SK-N-SH (cell line): ENCODE data around the gene ATP6V1F. TPM values are rescaled to one million over a fixed set of nuclear protein-coding genes. Genes with fewer than 3 reads are reported as not detected.

Source experiments
- CTCF ChIA-PET: fragments of 300-600, 350-600 bp; formaldehyde crosslinking; extraction: SDS; loops from one replicate; lab custom pipeline; 2021; lab: Yijun Ruan, JAX
- POLR2A ChIA-PET: fragments of 350-600 bp; sonication (Branson Sonifier 250); formaldehyde crosslinking; extraction: SDS; loops from one replicate; lab custom pipeline; 2020; ENCODE audit warnings: antibody characterized with exemption, inconsistent platforms; lab: Yijun Ruan, JAX
- DNase-seq: peaks from one replicate; pipeline ENCODE4 v3.0.0; 2012
- H2AFZ ChIP-seq: fragments of 200-600 bp; sonication (generic); 2 replicates; pipeline ENCODE4 v1.8.1; 2016; ENCODE audit warnings: antibody characterized with exemption, mild to moderate bottlenecking, low read depth
- H3F3A ChIP-seq: fragments of 200-600 bp; sonication (generic); replicated peaks from 2 replicates; pipeline ENCODE3; 2016; ENCODE audit warnings: antibody characterized with exemption, mild to moderate bottlenecking; ENCODE audit not compliant: insufficient read depth
- H3K27ac ChIP-seq, 2 experiments: fragments of 200-500 bp in 1 of 2; fragments of 200-600 bp in 1 of 2; sonication (Bioruptor generic) in 1 of 2; sonication (generic), shearing (Covaris generic) in 1 of 2; 2 replicates each; pipeline versions ENCODE4 v1.5.1 to v1.6.1; 2014 to 2016; ENCODE audit warnings: low read depth in 2 of 2, inconsistent platforms in 1 of 2, low read length in 1 of 2, mild to moderate bottlenecking in 1 of 2, mixed read lengths in 1 of 2
- H3K27me3 ChIP-seq: fragments of 200-600 bp; sonication (generic), shearing (Covaris generic); 2 replicates; pipeline ENCODE4 v1.6.1; 2016; ENCODE audit warnings: mixed run types; ENCODE audit not compliant: insufficient read depth
- H3K36me3 ChIP-seq, 2 experiments: fragments of 200-500 bp in 1 of 2; fragments of 200-600 bp in 1 of 2; sonication (Bioruptor generic) in 1 of 2; sonication (generic) in 1 of 2; replicated peaks in 1 of 2; 2 replicates each; pipeline versions ENCODE3 to v1.5.1; 2014 to 2016; ENCODE audit warnings: low read length in 1 of 2, mild to moderate bottlenecking in 1 of 2; ENCODE audit not compliant: insufficient read depth in 2 of 2, control insufficient read depth in 1 of 2
- H3K4me1 ChIP-seq, 2 experiments: fragments of 200-500 bp in 1 of 2; fragments of 200-600 bp in 1 of 2; sonication (Bioruptor generic) in 1 of 2; sonication (generic), shearing (Covaris generic) in 1 of 2; 2 replicates each; pipeline versions ENCODE4 v1.5.1 to v1.6.1; 2014 to 2016; ENCODE audit warnings: low read depth in 1 of 2, low read length in 1 of 2, mixed run types in 1 of 2; ENCODE audit not compliant: insufficient read depth in 2 of 2, control insufficient read depth in 1 of 2
- H3K4me2 ChIP-seq: fragments of 200-600 bp; sonication (generic), shearing (Covaris generic); 2 replicates; pipeline ENCODE4 v1.6.1; 2017; ENCODE audit warnings: mixed run types
- H3K4me3 ChIP-seq, 2 experiments: fragments of 200-500 bp in 1 of 2; fragments of 200-600 bp in 1 of 2; sonication (Bioruptor generic) in 1 of 2; sonication (generic), shearing (Covaris generic) in 1 of 2; 2 replicates each; pipeline versions ENCODE4 v1.5.1 to v1.8.1; 2014 to 2016; ENCODE audit warnings: low read depth in 2 of 2, inconsistent platforms in 1 of 2, low read length in 1 of 2, mild to moderate bottlenecking in 1 of 2, mixed read lengths in 1 of 2, moderate library complexity in 1 of 2
- H3K79me2 ChIP-seq: fragments of 200-600 bp; sonication (generic); 2 replicates; pipeline ENCODE4 v1.8.1; 2017; ENCODE audit warnings: mild to moderate bottlenecking; ENCODE audit not compliant: insufficient read depth
- H3K9ac ChIP-seq: fragments of 200-600 bp; sonication (generic); 2 replicates; pipeline ENCODE4 v1.6.1; 2017; ENCODE audit warnings: mixed run types
- H3K9me2 ChIP-seq: fragments of 200-600 bp; sonication (generic); 2 replicates; pipeline ENCODE4 v1.6.1; 2017; ENCODE audit warnings: mixed run types
- H3K9me3 ChIP-seq: fragments of 200-600 bp; sonication (generic); 2 replicates; pipeline ENCODE4 v1.6.1; 2017; ENCODE audit warnings: mixed run types, mild to moderate bottlenecking, moderate library complexity
- H4K20me1 ChIP-seq: fragments of 200-600 bp; sonication (generic); 2 replicates; pipeline ENCODE4 v1.6.1; 2017; ENCODE audit warnings: mild to moderate bottlenecking, mixed run types; ENCODE audit not compliant: insufficient read depth
- EP300 ChIP-seq, 2 experiments: IDR thresholded peaks; 2 replicates each; pipeline versions ENCODE4 v1.4.0 to v1.6.1; 2012; ENCODE audit warnings: borderline replicate concordance in 1 of 2, low read depth in 1 of 2, low read length in 1 of 2
- EZH2phosphoT487 ChIP-seq: fragments of 200-600 bp; sonication (generic); IDR thresholded peaks from 2 replicates; pipeline ENCODE4 v1.6.1; 2017; ENCODE audit warnings: low read depth, mixed run types, mild to moderate bottlenecking, antibody characterized with exemption, moderate library complexity, borderline replicate concordance
- GABPA ChIP-seq: IDR thresholded peaks from 2 replicates; pipeline ENCODE4 v1.4.0; 2012; ENCODE audit warnings: low read depth, mild to moderate bottlenecking
- GATA2 ChIP-seq: sonication (generic); formaldehyde crosslinking; IDR thresholded peaks from 2 replicates; pipeline ENCODE4 v1.5.0; 2020; ENCODE audit warnings: mild to moderate bottlenecking, missing genetic modification reagents
- NRF1 ChIP-seq: IDR thresholded peaks from 2 replicates; pipeline ENCODE4 v1.6.1; 2012; ENCODE audit warnings: low read depth, mild to moderate bottlenecking, low read length
- RAD21 ChIP-seq: IDR thresholded peaks from 2 replicates; pipeline ENCODE4 v1.6.1; 2012; ENCODE audit warnings: mild to moderate bottlenecking, low read length
- RCOR1 ChIP-seq: fragments of 150-350 bp; IDR thresholded peaks from 2 replicates; pipeline ENCODE4 v1.6.1; 2017; ENCODE audit warnings: antibody characterized with exemption, low read length
- RFX5 ChIP-seq: IDR thresholded peaks from 2 replicates; pipeline ENCODE4 v1.6.1; 2012; ENCODE audit warnings: mild to moderate bottlenecking, improper control_type of control experiment, low read length
- SIN3A ChIP-seq: IDR thresholded peaks from 2 replicates; pipeline ENCODE4 v1.6.1; 2012; ENCODE audit warnings: low read depth, mild to moderate bottlenecking, low read length, moderate library complexity, borderline replicate concordance
- TAF1 ChIP-seq: IDR thresholded peaks from 2 replicates; pipeline ENCODE4 v1.6.1; 2012; ENCODE audit warnings: low read depth, mild to moderate bottlenecking, low read length, moderate library complexity, borderline replicate concordance
- YY1 ChIP-seq: IDR thresholded peaks from 2 replicates; pipeline ENCODE4 v1.4.0; 2012; ENCODE audit warnings: low read depth, mild to moderate bottlenecking
- WGBS: methylation state at CpG from one replicate; pipeline ENCODE4 v1.1.6; 2017; ENCODE audit warnings: low lambda C conversion rate; 5-methylcytosine and 5-hydroxymethylcytosine counted together
- polyA plus RNA-seq, 3 experiments: library from polyadenylated mRNA; depleted of rRNA; stranded (reverse); fragments of >200 nt; gene quantifications; 2 replicates each; pipeline ENCODE4 v1.2.3, GENCODE V29; 2012
- TF ChIP-seq, protein P1 (sequence below): fragments of 200-600 bp; sonication (generic); IDR thresholded peaks from 2 replicates; pipeline ENCODE4 v1.6.1; 2017; ENCODE audit warnings: antibody characterized with exemption, mild to moderate bottlenecking, moderate library complexity
- TF ChIP-seq, protein P2 (sequence below): IDR thresholded peaks from 2 replicates; pipeline ENCODE4 v1.4.0; 2012; ENCODE audit warnings: low read depth
- TF ChIP-seq, protein P3 (sequence below): IDR thresholded peaks from 2 replicates; pipeline ENCODE4 v1.4.0; 2012; ENCODE audit warnings: low read depth, borderline replicate concordance

ATP6V1F gene
- polyA plus RNA-seq, 1 of the 3 experiments (the other 2 are of a cell fraction): 495 TPM

DNA sequence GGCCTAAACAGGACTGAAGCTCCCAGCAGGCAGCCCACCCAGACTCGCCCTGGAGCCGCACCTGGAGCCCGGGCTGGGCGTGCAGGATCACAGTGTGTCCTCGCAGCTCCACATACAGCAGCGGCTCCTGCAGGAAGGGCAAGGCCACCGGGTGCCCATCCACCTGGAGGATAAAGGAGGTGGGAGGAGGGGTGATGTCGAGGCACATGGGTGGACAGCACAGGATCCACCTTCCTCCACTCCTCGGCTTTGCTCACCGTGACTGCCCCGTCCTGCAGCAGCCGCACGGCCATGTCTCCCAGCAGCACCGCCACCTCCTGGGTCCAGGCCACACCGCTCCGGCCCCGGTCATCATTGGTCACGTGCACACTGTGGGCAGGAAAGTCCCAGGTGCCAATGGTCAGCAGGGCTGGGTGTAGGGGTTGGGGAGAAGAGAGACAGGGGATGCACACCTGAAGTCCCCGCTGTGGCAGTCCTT, 16.8 kb downstream of the ATP6V1F start:
- Histone ChIP-seq H3K9ac (no peak overlapping the region), H4K20me1 (no peaks in the 10 kb centered on the region), H3K4me2 (no peak overlapping the region), H3K27me3 (no peaks in the 10 kb centered on the region), H3K9me3 (no peaks in the 10 kb centered on the region), H3K4me3 (no peak overlapping the region), H3K79me2 (no peaks in the 10 kb centered on the region), H3K9me2 (no peaks in the 10 kb centered on the region), H2AFZ (no peak overlapping the region), H3K27ac (no peak overlapping the region), H3K36me3 (no peaks in the 10 kb centered on the region), H3F3A (peaks cover 8% of the 10 kb centered on the region), H3K4me1 (peaks cover 0 to 23% of the 10 kb centered on the region in 2 experiments; a peak in 1 of 4 replicates)
- 83% methylated on average over 19 of the region's 19 CpGs for WGBS
- ChIA-PET POLR2A (no interaction called here), CTCF (interaction anchor here (0.7 to 12.3 kb wide), 52 partner anchors 9 to 532 kb away, joined by 3 to 181 read pairs (median 6); partner anchors contain the start of genes ATP6V1F, CCDC136, GARIN1A and HILPDA)
- no peak for TF ChIP-seq RAD21
- TF ChIP-seq, protein P1, sequence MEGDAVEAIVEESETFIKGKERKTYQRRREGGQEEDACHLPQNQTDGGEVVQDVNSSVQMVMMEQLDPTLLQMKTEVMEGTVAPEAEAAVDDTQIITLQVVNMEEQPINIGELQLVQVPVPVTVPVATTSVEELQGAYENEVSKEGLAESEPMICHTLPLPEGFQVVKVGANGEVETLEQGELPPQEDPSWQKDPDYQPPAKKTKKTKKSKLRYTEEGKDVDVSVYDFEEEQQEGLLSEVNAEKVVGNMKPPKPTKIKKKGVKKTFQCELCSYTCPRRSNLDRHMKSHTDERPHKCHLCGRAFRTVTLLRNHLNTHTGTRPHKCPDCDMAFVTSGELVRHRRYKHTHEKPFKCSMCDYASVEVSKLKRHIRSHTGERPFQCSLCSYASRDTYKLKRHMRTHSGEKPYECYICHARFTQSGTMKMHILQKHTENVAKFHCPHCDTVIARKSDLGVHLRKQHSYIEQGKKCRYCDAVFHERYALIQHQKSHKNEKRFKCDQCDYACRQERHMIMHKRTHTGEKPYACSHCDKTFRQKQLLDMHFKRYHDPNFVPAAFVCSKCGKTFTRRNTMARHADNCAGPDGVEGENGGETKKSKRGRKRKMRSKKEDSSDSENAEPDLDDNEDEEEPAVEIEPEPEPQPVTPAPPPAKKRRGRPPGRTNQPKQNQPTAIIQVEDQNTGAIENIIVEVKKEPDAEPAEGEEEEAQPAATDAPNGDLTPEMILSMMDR: no peak
- no peak for TF ChIP-seq EP300 (IDR thresholded peaks at IDR 0.05; ENCODE audit: borderline replicate concordance in 1 of 2, low read depth in 1 of 2, low read length in 1 of 2)
- no peak for TF ChIP-seq TAF1
- no peak for TF ChIP-seq GABPA
- no peak for TF ChIP-seq NRF1
- no peak for TF ChIP-seq GATA2 (CRISPR knock-in tag)
- no peak for TF ChIP-seq RFX5
- TF ChIP-seq, protein P2, sequence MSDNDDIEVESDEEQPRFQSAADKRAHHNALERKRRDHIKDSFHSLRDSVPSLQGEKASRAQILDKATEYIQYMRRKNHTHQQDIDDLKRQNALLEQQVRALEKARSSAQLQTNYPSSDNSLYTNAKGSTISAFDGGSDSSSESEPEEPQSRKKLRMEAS: no peak
- TF ChIP-seq YY1: no peak
- TF ChIP-seq SIN3A: no peak
- TF ChIP-seq, protein P3, sequence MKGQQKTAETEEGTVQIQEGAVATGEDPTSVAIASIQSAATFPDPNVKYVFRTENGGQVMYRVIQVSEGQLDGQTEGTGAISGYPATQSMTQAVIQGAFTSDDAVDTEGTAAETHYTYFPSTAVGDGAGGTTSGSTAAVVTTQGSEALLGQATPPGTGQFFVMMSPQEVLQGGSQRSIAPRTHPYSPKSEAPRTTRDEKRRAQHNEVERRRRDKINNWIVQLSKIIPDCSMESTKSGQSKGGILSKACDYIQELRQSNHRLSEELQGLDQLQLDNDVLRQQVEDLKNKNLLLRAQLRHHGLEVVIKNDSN: no peak
- TF ChIP-seq RCOR1: no peak
- no peak for TF ChIP-seq EZH2phosphoT487
- DNase-seq: no peak
